SK-N-SH treated with all-trans-retinoic acid at 6 μM for 48 hours (cell line): Measurements from ENCODE around the gene PRKCQ.

ENCODE experiments used
- ATAC-seq: fragments of 200-7000 bp; cut with Tn5 transposase; 3 replicates; pipeline ENCODE4 v1.9.1; 2020; ENCODE audit warnings: mild to moderate bottlenecking, moderate library complexity
- ARNTL ChIP-seq: fragments of 450-650 bp; formaldehyde crosslinking; IDR thresholded peaks from 2 replicates; pipeline ENCODE4 v1.5.0; 2020; ENCODE audit warnings: low read depth, mild to moderate bottlenecking, moderate library complexity, borderline replicate concordance
- BACH2 ChIP-seq: fragments of 250-450 bp; sonication (Bioruptor Pico); IDR thresholded peaks from 2 replicates; pipeline ENCODE4 v1.9.0; 2021; ENCODE audit warnings: mild to moderate bottlenecking, borderline replicate concordance
- CREB5 ChIP-seq: fragments of 250-450 bp; sonication (Bioruptor Pico); IDR thresholded peaks from 2 replicates; pipeline ENCODE4 v1.5.1; 2020; ENCODE audit warnings: low read depth, mild to moderate bottlenecking, moderate library complexity
- CSDC2 ChIP-seq: fragments of 250-450 bp; sonication (Bioruptor Pico); IDR thresholded peaks from 2 replicates; pipeline ENCODE4 v1.5.0; 2020; ENCODE audit warnings: mild to moderate bottlenecking, moderate library complexity
- CSRNP3 ChIP-seq: fragments of 250-450 bp; sonication (Bioruptor Pico); IDR thresholded peaks from 2 replicates; pipeline ENCODE4 v1.5.1; 2021; ENCODE audit warnings: mild to moderate bottlenecking, moderate library complexity
- ESRRG ChIP-seq: fragments of 250-450 bp; sonication (Bioruptor Pico); IDR thresholded peaks from 2 replicates; pipeline ENCODE4 v1.6.1; 2021; ENCODE audit warnings: mild to moderate bottlenecking
- GLIS3 ChIP-seq: fragments of 250-450 bp; sonication (Bioruptor Pico); IDR thresholded peaks from 2 replicates; pipeline ENCODE4 v1.5.0; 2020; ENCODE audit warnings: mild to moderate bottlenecking, moderate library complexity
- ISL1 ChIP-seq: fragments of 250-450 bp; sonication (Bioruptor Pico); IDR thresholded peaks from 2 replicates; pipeline ENCODE4 v2.1.2; 2022; ENCODE audit warnings: mild to moderate bottlenecking, moderate library complexity
- PATZ1 ChIP-seq: fragments of 250-450 bp; sonication (Bioruptor Pico); IDR thresholded peaks from 2 replicates; pipeline ENCODE4 v1.8.0; 2020; ENCODE audit warnings: mild to moderate bottlenecking, moderate library complexity, borderline replicate concordance
- PPARA ChIP-seq: fragments of 250-450 bp; sonication (Bioruptor Pico); IDR thresholded peaks from 2 replicates; pipeline ENCODE4 v1.5.0; 2020; ENCODE audit warnings: mild to moderate bottlenecking, borderline replicate concordance
- RARB ChIP-seq: fragments of 250-450 bp; sonication (Bioruptor Pico); IDR thresholded peaks from 2 replicates; pipeline ENCODE4 v1.8.0; 2021; ENCODE audit warnings: mild to moderate bottlenecking, moderate library complexity
- SNAI2 ChIP-seq: fragments of 250-450 bp; sonication (Bioruptor Pico); IDR thresholded peaks from 2 replicates; pipeline ENCODE4 v1.5.0; 2020; ENCODE audit warnings: mild to moderate bottlenecking, moderate library complexity
- TCF4 ChIP-seq: fragments of 250-450 bp; sonication (Bioruptor Pico); IDR thresholded peaks from 2 replicates; pipeline ENCODE4 v1.8.0; 2021; ENCODE audit warnings: mild to moderate bottlenecking, moderate library complexity, borderline replicate concordance
- TOX ChIP-seq: fragments of 250-450 bp; sonication (Bioruptor Pico); IDR thresholded peaks from 2 replicates; pipeline ENCODE4 v1.8.0; 2021; ENCODE audit warnings: mild to moderate bottlenecking, moderate library complexity, borderline replicate concordance
- TSHZ2 ChIP-seq: fragments of 250-450 bp; sonication (Bioruptor Pico); IDR thresholded peaks from 2 replicates; pipeline ENCODE4 v1.5.0; 2020; ENCODE audit warnings: mild to moderate bottlenecking, moderate library complexity
- ZC3H10 ChIP-seq: fragments of 250-450 bp; sonication (Bioruptor Pico); IDR thresholded peaks from 2 replicates; pipeline ENCODE4 v1.5.1; 2021; ENCODE audit warnings: mild to moderate bottlenecking, moderate library complexity
- ZFP3 ChIP-seq: fragments of 250-450 bp; sonication (Bioruptor Pico); IDR thresholded peaks from 2 replicates; pipeline ENCODE4 v1.5.0; 2020; ENCODE audit warnings: mild to moderate bottlenecking, moderate library complexity
- ZFP30 ChIP-seq: fragments of 450-650 bp; formaldehyde crosslinking; IDR thresholded peaks from 2 replicates; pipeline ENCODE4 v1.5.0; 2022; ENCODE audit warnings: mild to moderate bottlenecking, moderate library complexity
- ZNF565 ChIP-seq: fragments of 450-650 bp; formaldehyde crosslinking; conservative IDR thresholded peaks from 2 replicates; pipeline ENCODE4 v1.5.0; 2020; ENCODE audit warnings: low read depth, mild to moderate bottlenecking, moderate library complexity
- ZNF70 ChIP-seq: fragments of 450-650 bp; formaldehyde crosslinking; IDR thresholded peaks from 2 replicates; pipeline ENCODE4 v1.5.0; 2020; ENCODE audit warnings: mild to moderate bottlenecking, moderate library complexity

PRKCQ gene

GRCh38 chr10:6563075-6563474 lies 17.0 kb downstream of the PRKCQ start:
- no peak for TF ChIP-seq ZNF565 (CRISPR knock-in tag)
- TF ChIP-seq TOX (CRISPR knock-in tag): no peak
- no peak for TF ChIP-seq SNAI2 (CRISPR knock-in tag)
- no peak for TF ChIP-seq ZC3H10
- no peak for TF ChIP-seq GLIS3 (CRISPR knock-in tag)
- no peak for TF ChIP-seq RARB
- TF ChIP-seq CREB5 (CRISPR knock-in tag): no peak
- TF ChIP-seq TSHZ2: no peak
- no peak for TF ChIP-seq CSRNP3 (CRISPR knock-in tag)
- no peak for TF ChIP-seq PATZ1 (CRISPR knock-in tag)
- no peak for TF ChIP-seq TCF4 (CRISPR knock-in tag)
- TF ChIP-seq PPARA (CRISPR knock-in tag): no peak
- ATAC-seq: no peak

GRCh38 chr10:6562221-6562620 lies 17.9 kb downstream of the PRKCQ start:
- no peak for ATAC-seq
- TF ChIP-seq ARNTL (no peak), PPARA (CRISPR knock-in tag) (no peak), ZFP3 (CRISPR knock-in tag) (no peak), ESRRG (no peak), RARB (no peak), PATZ1 (CRISPR knock-in tag) (no peak), CSRNP3 (CRISPR knock-in tag) (no peak), ZC3H10 (no peak), TSHZ2 (no peak), ZNF70 (no peak), ZNF565 (CRISPR knock-in tag) (no peak), CSDC2 (no peak), BACH2 (CRISPR knock-in tag) (no peak), CREB5 (CRISPR knock-in tag) (no peak), SNAI2 (CRISPR knock-in tag) (no peak), ISL1 (CRISPR knock-in tag) (no peak), TOX (CRISPR knock-in tag) (no peak), ZFP30 (CRISPR knock-in tag) (no peak)
